ENCODE data around the gene FBXL4. TPM values are rescaled to one million over a fixed set of nuclear protein-coding genes. Genes with fewer than 3 reads are reported as not detected.

Gene FBXL4
- polyA plus RNA-seq, 1 donor (not counting 4 experiments of a cell fraction or from before 2014, with no cell fraction given), result 19.9 TPM

DNA sequence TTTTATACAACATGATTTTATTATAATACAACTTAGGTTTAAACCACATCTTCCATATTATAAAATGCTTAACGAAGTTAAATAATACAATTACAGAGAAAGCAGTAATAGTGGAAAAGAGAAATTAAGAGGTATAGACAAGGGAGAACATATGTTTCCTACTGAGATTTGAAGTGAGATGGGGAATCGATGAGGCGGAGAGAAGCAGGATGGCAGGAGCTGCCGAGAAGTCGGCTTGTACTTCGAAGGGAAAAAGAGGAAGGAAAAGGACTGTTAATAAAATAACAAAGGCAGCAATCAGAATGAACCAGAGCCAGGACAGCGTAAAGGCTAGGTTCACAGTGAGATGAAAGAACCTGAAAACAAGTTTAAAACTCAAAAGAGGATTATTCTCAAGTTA is 15.4 kb downstream of the FBXL4 start:
- peaks cover 7% of the 10 kb centered on the region for H3K79me2 ChIP-seq (ENCODE audit: control insufficient read depth, insufficient read depth, low read length)
- H2AFZ ChIP-seq (ENCODE audit: control insufficient read depth, low read length), result no peak overlapping the region
- H3K9me3 ChIP-seq (ENCODE audit: control insufficient read depth, low read depth, low read length), result no peaks in the 10 kb centered on the region
- DNase-seq (ENCODE audit: low read depth, low spot score) (no peak), FAIRE-seq (no peak)
- dilution Hi-C loops (cut with MboI; ENCODE audit: extremely low pct_ligation_motif_present, low sequenced_read_pairs), result no loop called here
- H4K20me1 ChIP-seq (ENCODE audit: control insufficient read depth, extremely low read depth, insufficient read depth, low read length), result no peaks in the 10 kb centered on the region
- no peak overlapping the region for H3K27ac ChIP-seq (ENCODE audit: control insufficient read depth, insufficient read depth, low read length)
- H3K4me1 ChIP-seq (ENCODE audit: control insufficient read depth, extremely low read depth, insufficient read depth, low read length), result no peaks in the 10 kb centered on the region
- TF ChIP-seq, protein P1, sequence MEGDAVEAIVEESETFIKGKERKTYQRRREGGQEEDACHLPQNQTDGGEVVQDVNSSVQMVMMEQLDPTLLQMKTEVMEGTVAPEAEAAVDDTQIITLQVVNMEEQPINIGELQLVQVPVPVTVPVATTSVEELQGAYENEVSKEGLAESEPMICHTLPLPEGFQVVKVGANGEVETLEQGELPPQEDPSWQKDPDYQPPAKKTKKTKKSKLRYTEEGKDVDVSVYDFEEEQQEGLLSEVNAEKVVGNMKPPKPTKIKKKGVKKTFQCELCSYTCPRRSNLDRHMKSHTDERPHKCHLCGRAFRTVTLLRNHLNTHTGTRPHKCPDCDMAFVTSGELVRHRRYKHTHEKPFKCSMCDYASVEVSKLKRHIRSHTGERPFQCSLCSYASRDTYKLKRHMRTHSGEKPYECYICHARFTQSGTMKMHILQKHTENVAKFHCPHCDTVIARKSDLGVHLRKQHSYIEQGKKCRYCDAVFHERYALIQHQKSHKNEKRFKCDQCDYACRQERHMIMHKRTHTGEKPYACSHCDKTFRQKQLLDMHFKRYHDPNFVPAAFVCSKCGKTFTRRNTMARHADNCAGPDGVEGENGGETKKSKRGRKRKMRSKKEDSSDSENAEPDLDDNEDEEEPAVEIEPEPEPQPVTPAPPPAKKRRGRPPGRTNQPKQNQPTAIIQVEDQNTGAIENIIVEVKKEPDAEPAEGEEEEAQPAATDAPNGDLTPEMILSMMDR (optimal IDR thresholded peaks at IDR 0.05 in 1 of 3, IDR thresholded peaks at IDR 0.05 in 1 of 3, conservative IDR thresholded peaks at IDR 0.05 in 1 of 3; ENCODE audit: extremely low read depth in 1 of 3, insufficient read depth in 2 of 3, low read length in 3 of 3), result no peak
- TF ChIP-seq EZH2 (IDR thresholded peaks at IDR 0.05; ENCODE audit: low read length), result no peak
- H3K27me3 ChIP-seq (ENCODE audit: control insufficient read depth, extremely low read depth, insufficient read depth, low read length), result no peaks in the 10 kb centered on the region
- H3K4me2 ChIP-seq (ENCODE audit: control insufficient read depth, extremely low read depth, insufficient read depth, low read depth, low read length), result no peak overlapping the region
- no peaks in the 10 kb centered on the region for H3K9me1 ChIP-seq (ENCODE audit: control insufficient read depth, extremely low read depth, insufficient read depth, low read length)
- no peak overlapping the region for H3K9ac ChIP-seq (ENCODE audit: control insufficient read depth, extremely low read depth, insufficient read depth, low read length)
- no peaks in the 10 kb centered on the region for H3K36me3 ChIP-seq (ENCODE audit: control insufficient read depth in 2 of 2, extremely low read depth in 1 of 2, insufficient read depth in 2 of 2, low read length in 2 of 2)
- no peak overlapping the region for H3K4me3 ChIP-seq (ENCODE audit: control insufficient read depth in 2 of 3, extremely low read depth in 1 of 3, insufficient read depth in 2 of 3, low read depth in 1 of 3, low read length in 3 of 3)

DNA sequence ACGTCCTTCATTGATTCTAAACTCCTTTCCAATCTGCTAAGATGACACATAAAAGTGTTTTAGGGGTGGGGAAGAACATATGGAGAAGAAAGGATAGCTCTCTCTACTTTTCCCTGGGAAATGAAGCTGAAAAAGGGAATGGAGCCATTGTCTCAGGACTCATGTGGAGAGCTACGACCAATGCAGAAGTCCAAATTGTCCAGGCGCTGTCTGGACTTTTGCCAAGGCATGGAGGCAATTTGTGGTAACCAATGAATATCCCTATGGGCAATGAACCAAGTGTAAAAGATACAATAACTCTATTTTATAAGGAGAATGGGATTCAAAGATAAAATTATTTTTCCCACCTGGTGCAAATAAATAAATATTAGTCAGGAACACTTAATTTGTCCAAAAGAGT is 16.1 kb downstream of the FBXL4 start:
- H3K79me2 ChIP-seq (ENCODE audit: control insufficient read depth, insufficient read depth, low read length), result peaks cover 7% of the 10 kb centered on the region
- no peak overlapping the region for H3K4me3 ChIP-seq (ENCODE audit: control insufficient read depth in 2 of 3, extremely low read depth in 1 of 3, insufficient read depth in 2 of 3, low read depth in 1 of 3, low read length in 3 of 3)
- H4K20me1 ChIP-seq (ENCODE audit: control insufficient read depth, extremely low read depth, insufficient read depth, low read length), result no peaks in the 10 kb centered on the region
- H2AFZ ChIP-seq (ENCODE audit: control insufficient read depth, low read length), result no peak overlapping the region
- H3K4me1 ChIP-seq (ENCODE audit: control insufficient read depth, extremely low read depth, insufficient read depth, low read length), result no peaks in the 10 kb centered on the region
- no peaks in the 10 kb centered on the region for H3K9me1 ChIP-seq (ENCODE audit: control insufficient read depth, extremely low read depth, insufficient read depth, low read length)
- no peaks in the 10 kb centered on the region for H3K9me3 ChIP-seq (ENCODE audit: control insufficient read depth, low read depth, low read length)
- no peak overlapping the region for H3K4me2 ChIP-seq (ENCODE audit: control insufficient read depth, extremely low read depth, insufficient read depth, low read depth, low read length)
- H3K27ac ChIP-seq (ENCODE audit: control insufficient read depth, insufficient read depth, low read length), result no peak overlapping the region
- no peaks in the 10 kb centered on the region for H3K36me3 ChIP-seq (ENCODE audit: control insufficient read depth in 2 of 2, extremely low read depth in 1 of 2, insufficient read depth in 2 of 2, low read length in 2 of 2)
- H3K9ac ChIP-seq (ENCODE audit: control insufficient read depth, extremely low read depth, insufficient read depth, low read length), result no peak overlapping the region
- DNase-seq (ENCODE audit: low read depth, low spot score) (no peak), FAIRE-seq (no peak)
- dilution Hi-C loops (cut with MboI; ENCODE audit: extremely low pct_ligation_motif_present, low sequenced_read_pairs), result no loop called here
- H3K27me3 ChIP-seq (ENCODE audit: control insufficient read depth, extremely low read depth, insufficient read depth, low read length), result no peaks in the 10 kb centered on the region
- no peak for TF ChIP-seq EZH2 (IDR thresholded peaks at IDR 0.05; ENCODE audit: low read length)
- TF ChIP-seq, protein P1 (optimal IDR thresholded peaks at IDR 0.05 in 1 of 3, IDR thresholded peaks at IDR 0.05 in 1 of 3, conservative IDR thresholded peaks at IDR 0.05 in 1 of 3; ENCODE audit: extremely low read depth in 1 of 3, insufficient read depth in 2 of 3, low read length in 3 of 3), result no peak
